SK-N-MC (cell line): ENCODE measurements around the gene CSMD2.
A peak's percentile ranks its signal among the peaks of the same experiment; 100 is the strongest.

Source experiments
- DNase-seq: peaks from one replicate; pipeline ENCODE4 v3.0.0-alpha.2; 2011; ENCODE audit warnings: low read depth, low spot score
- H3K27ac ChIP-seq: fragments of 200-600 bp; sonication (generic); 2 replicates; pipeline ENCODE4 v1.5.1; 2016; ENCODE audit warnings: mixed run types
- H3K36me3 ChIP-seq: fragments of 200-600 bp; sonication (generic); 2 replicates; pipeline ENCODE4 v1.6.1; 2017; ENCODE audit warnings: antibody characterized with exemption, low read length, mixed read lengths; ENCODE audit not compliant: insufficient read depth
- H3K4me3 ChIP-seq: fragments of 200-600 bp; sonication (generic); 2 replicates; pipeline ENCODE4 v1.5.1; 2016
- H3K9ac ChIP-seq: fragments of 200-600 bp; sonication (generic); 2 replicates; pipeline ENCODE4 v1.8.0; 2017; ENCODE audit warnings: mixed run types, mixed read lengths; ENCODE audit not compliant: insufficient read length
- H3K9me3 ChIP-seq: fragments of 200-600 bp; sonication (generic); 2 replicates; pipeline ENCODE4 v1.6.1; 2017; ENCODE audit warnings: low read depth, mild to moderate bottlenecking, antibody characterized with exemption, low read length, moderate library complexity, mixed read lengths
- EZH2 ChIP-seq: fragments of 200-600 bp; sonication (generic); IDR thresholded peaks from one replicate; pipeline ENCODE4 v1.6.1; 2017; ENCODE audit warnings: antibody characterized with exemption
- FOXP2 ChIP-seq: optimal IDR thresholded peaks from 2 replicates; pipeline ENCODE3; 2011; ENCODE audit warnings: mild to moderate bottlenecking, moderate library complexity; ENCODE audit not compliant: insufficient read depth; ENCODE audit errors: extremely low read length, control extremely low read depth
- POLR2AphosphoS5 ChIP-seq: IDR thresholded peaks from 2 replicates; pipeline ENCODE4 v1.6.1; 2012; ENCODE audit warnings: mild to moderate bottlenecking, low read depth, low read length, borderline replicate concordance

The CSMD2 gene

DNA sequence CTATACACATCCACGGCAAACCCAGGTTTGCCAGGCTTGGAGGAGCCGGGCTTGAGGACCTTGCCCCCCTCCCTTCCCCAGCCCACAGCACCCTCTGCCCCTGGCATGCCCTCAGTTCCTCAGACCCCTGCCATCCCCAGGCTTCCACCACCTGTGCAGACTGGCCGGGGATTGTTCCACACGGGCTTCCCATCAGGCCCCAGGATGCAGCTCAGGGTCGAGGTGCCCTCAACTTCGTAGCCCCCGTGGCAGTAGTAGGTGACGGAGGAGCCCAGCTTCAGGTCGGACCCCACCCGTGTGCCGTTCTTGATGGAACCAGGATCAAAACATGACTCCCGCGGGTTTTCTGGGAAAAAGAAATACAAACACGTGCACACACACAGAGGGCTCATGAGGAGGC lies 528.8 kb downstream of the CSMD2 start:
- Histone ChIP-seq H3K36me3 (no peaks in the 10 kb centered on the region), H3K9me3 (no peaks in the 10 kb centered on the region), H3K4me3 (no peak overlapping the region), H3K9ac (no peak overlapping the region), H3K27ac (no peak overlapping the region)
- TF ChIP-seq EZH2 (no peak), POLR2AphosphoS5 (no peak), FOXP2 (no peak)
- DNase-seq: no peak

DNA sequence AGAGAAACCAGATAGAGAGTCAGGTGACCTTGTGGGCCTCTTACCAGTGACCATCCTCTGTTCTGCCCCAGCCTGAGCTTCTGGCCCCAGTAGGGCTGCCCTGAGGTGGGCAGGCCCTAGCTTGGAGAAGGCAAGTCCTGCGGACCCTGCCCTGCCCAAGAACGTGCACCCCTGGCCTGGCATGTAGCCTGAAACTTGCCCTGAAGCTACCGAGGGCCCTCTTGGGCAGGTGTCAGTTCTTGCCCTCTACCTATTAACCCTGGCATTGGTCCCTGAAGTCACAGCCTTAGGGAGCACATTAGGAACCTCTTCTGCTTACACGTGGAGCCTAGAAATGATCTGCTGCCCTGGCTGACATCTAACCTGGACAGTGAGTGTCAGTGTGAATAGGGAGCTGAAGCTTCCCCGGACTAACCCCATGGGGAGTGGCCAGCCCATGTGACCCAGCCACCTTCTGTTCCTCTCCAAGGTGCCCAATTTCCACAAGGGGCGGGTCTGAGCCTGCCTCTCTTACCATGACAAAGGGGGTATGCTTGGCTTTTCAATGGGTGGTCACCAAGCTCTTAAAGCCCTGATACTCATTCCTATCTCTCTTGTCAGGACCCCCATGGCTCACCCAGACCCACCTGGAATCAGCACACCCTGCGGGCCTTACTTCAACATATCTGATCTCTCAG lies 529.6 kb downstream of the CSMD2 start:
- no peak overlapping the region for H3K4me3 ChIP-seq
- TF ChIP-seq FOXP2 (no peak), POLR2AphosphoS5 (no peak), EZH2 (no peak)
- no peak for DNase-seq
- H3K36me3 ChIP-seq: no peaks in the 10 kb centered on the region
- no peak overlapping the region for H3K27ac ChIP-seq
- H3K9me3 ChIP-seq: no peaks in the 10 kb centered on the region
- no peak overlapping the region for H3K9ac ChIP-seq

DNA sequence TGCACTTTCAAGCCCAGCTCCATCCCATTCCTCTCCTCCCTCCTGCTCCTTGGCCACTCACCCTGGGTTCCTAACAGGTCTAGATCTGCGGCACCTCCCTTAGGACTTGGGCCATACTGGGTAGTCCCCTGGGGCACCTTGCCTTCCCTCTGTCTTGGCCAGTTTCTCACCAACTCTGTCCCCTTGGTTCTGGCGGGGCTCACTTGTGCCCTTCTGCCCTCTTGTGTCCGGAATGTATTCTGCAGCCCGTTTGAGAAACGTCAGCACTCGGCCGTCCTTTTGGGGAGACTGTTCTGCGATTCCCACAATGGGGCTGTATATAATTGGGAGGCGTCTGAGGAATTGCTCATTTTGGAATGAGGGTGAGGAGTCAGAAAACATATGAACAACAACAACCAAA lies 530.2 kb downstream of the CSMD2 start:
- Histone ChIP-seq H3K9ac (no peak overlapping the region), H3K27ac (no peak overlapping the region), H3K36me3 (no peaks in the 10 kb centered on the region), H3K4me3 (no peak overlapping the region), H3K9me3 (no peaks in the 10 kb centered on the region)
- TF ChIP-seq FOXP2: no peak
- no peak for TF ChIP-seq EZH2
- TF ChIP-seq POLR2AphosphoS5: no peak
- DNase-seq: no peak

DNA sequence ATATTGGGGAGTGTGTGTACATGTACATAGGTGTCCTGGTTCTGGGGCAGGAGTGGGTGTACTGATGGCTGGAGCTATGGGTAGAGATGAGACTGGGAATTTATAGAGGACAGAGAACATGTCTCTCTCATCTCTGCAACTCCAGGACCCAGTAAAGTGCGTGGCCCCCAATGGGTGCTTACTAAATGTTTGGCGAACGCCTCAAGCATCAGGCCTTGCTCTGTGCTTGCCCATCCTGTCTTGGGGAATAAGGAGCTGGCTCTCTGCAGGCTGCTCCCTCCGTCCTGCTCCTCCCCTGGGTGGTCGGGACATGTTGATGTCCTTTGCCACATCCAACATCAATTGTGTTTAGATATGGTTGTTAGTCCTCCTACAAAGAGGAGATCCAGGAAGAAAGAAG lies 530.9 kb downstream of the CSMD2 start:
- Histone ChIP-seq H3K9ac (no peak overlapping the region), H3K36me3 (no peaks in the 10 kb centered on the region), H3K4me3 (no peak overlapping the region), H3K27ac (no peak overlapping the region), H3K9me3 (no peaks in the 10 kb centered on the region)
- no peak for TF ChIP-seq POLR2AphosphoS5
- no peak for TF ChIP-seq EZH2
- TF ChIP-seq FOXP2: no peak
- DNase-seq: no peak

DNA sequence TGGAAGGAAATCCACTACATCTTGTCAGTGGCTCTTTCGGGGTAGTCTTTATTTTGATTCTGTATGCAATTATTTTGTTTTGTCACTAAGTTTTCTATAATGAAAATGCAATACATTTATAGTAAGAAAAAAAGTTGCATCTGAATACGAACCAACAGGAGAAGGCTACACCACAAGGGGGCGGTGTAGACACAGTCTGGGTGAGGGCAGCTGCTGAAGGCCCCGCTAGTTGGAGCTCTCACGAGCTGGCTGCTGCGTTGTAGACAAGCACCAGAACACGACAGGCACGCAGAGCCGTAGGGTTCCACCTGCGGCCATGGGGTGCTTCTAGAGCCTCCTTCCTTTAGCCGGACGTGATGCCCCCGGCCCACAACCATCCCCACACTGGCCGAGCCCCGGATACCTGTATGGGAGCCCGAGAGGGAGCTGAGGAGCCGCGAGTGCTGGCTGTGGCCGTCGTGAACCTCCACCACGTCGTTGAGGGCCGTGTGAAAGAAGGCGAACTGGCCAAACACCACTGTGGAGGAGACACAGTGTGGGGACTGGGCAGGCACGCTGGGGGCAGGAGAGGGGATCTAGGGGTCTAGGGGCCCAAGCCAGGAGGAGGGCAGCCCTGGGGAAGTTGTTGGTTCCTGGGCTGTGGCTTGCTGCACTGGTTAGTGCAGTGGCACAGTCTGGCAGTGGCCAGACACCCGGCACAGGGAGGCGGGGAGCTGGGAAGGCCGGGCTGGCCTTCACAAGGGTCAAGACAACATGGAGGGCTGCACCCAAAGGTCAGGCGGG lies 531.8 kb downstream of the CSMD2 start:
- no peak overlapping the region for H3K4me3 ChIP-seq

DNA sequence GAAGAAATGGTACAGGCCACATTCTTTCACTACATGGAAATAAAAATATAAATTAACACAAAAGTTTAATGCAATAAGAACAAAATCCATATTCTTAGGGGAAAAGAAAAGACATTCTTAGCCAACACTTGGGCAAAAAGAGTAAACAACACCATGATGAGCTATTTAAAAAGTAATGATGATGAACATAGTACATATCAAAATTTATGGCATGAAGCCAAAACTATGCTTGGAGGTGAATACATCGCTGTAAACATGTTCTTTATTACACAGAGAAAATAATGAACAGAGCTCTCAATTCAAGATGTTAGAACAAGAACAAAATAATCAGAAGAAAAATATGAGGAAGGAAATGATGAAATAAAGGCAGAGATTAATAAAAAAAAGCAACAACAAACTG lies 534.3 kb downstream of the CSMD2 start:
- Histone ChIP-seq H3K36me3 (no peaks in the 10 kb centered on the region), H3K27ac (no peak overlapping the region), H3K9ac (no peak overlapping the region), H3K9me3 (no peaks in the 10 kb centered on the region), H3K4me3 (no peak overlapping the region)
- TF ChIP-seq FOXP2: no peak
- DNase-seq: no peak

More for the DNA sequence above, 531.8 kb downstream of the CSMD2 start:
- Histone ChIP-seq H3K9me3 (no peaks in the 10 kb centered on the region), H3K27ac (no peak overlapping the region), H3K9ac (no peak overlapping the region), H3K36me3 (no peaks in the 10 kb centered on the region)
- TF ChIP-seq FOXP2 (no peak), EZH2 (no peak), POLR2AphosphoS5 (no peak)
- DNase-seq: peak; percentile 39

DNA sequence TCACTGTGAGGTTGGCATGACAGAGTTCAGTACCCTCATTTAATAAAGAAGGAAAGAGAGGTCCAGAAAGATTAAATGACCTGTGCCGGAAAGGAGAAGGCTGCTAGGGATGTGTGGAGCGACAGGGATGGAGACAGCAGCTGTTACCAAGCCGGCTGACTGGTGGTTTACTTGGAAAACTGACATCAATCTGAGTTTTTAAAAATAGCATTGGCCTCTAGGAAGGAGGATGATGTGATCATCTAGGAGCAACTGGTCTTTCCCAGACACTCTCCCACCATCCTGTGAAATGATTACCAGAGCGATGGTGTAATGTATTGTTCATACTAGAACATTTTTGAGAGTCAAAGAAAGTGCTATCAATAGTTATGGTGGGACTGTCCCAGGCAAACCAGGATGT lies 538.2 kb downstream of the CSMD2 start:
- Histone ChIP-seq H3K36me3 (no peaks in the 10 kb centered on the region), H3K9me3 (no peaks in the 10 kb centered on the region), H3K9ac (no peak overlapping the region), H3K4me3 (no peak overlapping the region), H3K27ac (no peak overlapping the region)
- TF ChIP-seq EZH2: no peak
- TF ChIP-seq POLR2AphosphoS5: no peak
- TF ChIP-seq FOXP2: no peak
- no peak for DNase-seq

DNA sequence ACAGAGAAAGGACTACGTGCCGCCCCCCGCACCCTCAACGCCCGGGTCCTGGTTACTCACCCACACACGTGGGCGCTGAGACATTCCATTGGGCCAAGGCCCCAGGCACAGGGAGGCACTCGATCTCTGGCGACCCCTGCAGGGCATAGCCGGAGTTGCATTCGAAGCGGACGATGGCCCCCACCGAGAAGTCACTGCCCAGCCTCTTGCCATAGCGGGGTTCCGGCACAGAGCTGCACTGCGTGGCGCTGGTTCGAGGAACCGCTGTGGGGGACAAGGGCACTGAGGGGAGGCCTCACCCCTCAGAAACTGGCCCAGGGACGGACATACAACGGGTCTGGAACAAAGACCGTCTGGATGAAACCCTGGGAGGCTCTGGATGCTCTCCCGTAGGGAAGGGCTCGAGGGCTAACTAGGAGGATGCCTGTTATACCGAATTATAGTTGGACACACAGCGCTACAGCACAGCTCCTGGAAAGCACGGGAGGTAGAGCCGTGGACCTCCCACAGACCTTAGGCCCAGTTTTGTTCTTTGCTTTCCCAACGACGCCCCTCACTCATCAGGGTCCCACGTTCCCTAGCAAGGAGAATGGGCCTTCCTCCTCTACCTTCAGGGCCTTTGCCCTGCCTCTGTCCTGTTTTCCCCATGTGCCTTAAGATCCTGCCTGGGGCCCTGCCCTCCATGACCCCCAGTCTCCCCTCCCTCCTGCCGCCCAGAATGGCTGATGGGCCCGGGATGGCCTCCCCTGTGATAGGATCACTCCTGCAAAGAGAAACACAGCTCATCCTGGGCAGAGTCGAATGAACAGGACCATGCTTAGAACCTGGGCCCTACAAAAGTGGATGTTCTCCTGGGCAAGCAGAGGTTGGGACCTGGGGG lies 539.8 kb downstream of the CSMD2 start:
- Histone ChIP-seq H3K4me3 (no peak overlapping the region), H3K27ac (no peak overlapping the region), H3K36me3 (no peaks in the 10 kb centered on the region), H3K9ac (no peak overlapping the region), H3K9me3 (no peaks in the 10 kb centered on the region)
- TF ChIP-seq POLR2AphosphoS5 (no peak), FOXP2 (no peak), EZH2 (no peak)
- no peak for DNase-seq
